GM19099 (cell line): ENCODE results near the gene SSR4.

ENCODE experiments used
- POLR2A ChIP-seq: IDR thresholded peaks from 3 replicates; pipeline ENCODE4 v1.6.1; 2011; ENCODE audit warnings: low read depth; ENCODE audit not compliant: insufficient read length; ENCODE audit errors: extremely low read depth

SSR4 gene

DNA sequence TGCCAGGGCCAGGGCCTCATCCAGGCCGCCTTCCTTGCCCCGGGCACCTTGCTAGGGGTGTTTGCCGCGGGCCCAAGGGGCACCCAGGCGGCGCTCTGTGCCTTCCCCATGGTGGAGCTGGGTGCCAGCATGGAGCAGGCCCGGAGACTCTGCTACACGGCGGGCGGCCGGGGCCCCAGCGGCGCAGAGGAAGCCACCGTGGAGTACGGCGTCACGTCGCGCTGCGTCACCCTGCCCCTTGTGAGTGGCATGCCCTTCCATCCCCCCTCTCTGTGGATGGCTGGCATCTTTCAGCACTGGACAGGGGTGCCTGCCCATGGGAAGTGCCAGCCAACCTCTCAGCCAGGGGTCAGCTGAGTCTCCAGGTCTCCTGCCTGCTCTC is 26.8 kb upstream of the SSR4 start:
- TF ChIP-seq POLR2A: no peak

DNA sequence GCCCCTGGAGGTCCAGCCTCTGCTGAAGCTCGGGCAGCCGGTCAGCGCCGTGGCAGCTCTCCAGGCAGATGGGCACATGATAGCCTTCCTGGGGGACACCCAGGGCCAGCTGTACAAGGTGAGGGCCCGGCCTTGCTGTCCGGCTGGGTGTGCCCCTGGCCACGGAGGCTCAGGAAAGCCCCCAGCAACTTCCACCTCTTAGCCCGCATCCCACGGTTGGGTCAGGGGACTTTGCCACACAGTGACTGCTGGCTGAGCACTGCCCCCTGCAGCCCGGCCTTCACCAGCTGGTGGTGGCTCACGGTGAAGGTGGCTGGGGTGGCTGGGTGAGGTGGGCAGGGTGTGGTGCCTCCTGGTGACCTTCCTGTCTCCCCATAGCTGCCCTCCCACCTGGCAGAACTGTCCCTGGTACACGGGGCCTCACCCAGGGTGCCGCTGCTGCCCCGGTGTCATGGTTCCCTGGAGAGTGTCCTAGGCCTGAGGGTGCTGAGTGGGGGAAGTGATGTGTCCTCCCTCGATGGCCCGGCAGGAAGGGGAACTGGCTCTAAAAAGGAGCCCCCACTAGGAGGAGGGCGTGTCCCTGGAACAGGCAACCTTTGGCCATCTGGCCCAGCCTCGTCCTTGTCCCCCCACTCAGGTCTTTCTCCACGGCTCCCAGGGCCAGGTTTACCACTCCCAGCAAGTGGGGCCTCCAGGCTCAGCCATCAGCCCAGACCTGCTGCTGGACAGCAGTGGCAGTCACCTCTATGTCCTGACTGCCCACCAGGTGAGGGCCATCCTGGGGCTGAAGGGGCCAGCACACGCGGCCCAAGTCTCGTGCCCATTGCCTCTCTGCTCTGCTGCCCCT is 25.9 kb upstream of the SSR4 start:
- no peak for TF ChIP-seq POLR2A

DNA sequence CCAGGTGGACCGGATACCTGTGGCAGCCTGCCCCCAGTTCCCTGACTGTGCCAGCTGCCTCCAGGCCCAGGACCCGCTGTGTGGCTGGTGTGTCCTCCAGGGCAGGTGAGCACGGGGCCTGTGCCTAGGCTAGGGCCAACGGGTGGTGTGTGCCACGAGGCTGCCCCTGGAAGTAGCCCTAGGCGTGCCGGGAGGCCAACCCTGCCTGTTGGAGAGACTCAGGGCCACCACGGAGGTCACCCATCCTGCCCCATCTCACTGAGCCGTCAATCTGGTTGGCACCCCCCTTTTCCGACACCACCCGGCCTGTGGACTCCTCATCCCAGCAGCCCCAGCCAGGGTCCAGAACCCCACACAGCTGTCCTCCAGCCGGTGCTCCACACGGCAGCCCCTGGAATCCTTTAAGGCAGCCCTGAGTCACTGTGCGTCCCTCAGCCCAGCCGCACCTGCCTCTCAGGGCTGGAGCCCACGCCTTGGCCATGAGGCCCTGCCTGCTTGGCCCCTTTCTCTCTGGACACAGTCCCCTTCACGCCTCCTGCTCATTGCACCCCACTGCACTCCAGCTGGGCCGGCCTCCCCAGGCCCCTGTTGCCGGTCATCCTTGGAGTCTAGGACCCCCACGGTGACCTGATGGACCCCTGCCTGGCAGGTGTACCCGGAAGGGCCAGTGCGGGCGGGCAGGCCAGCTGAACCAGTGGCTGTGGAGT is 25.2 kb upstream of the SSR4 start:
- no peak for TF ChIP-seq POLR2A

DNA sequence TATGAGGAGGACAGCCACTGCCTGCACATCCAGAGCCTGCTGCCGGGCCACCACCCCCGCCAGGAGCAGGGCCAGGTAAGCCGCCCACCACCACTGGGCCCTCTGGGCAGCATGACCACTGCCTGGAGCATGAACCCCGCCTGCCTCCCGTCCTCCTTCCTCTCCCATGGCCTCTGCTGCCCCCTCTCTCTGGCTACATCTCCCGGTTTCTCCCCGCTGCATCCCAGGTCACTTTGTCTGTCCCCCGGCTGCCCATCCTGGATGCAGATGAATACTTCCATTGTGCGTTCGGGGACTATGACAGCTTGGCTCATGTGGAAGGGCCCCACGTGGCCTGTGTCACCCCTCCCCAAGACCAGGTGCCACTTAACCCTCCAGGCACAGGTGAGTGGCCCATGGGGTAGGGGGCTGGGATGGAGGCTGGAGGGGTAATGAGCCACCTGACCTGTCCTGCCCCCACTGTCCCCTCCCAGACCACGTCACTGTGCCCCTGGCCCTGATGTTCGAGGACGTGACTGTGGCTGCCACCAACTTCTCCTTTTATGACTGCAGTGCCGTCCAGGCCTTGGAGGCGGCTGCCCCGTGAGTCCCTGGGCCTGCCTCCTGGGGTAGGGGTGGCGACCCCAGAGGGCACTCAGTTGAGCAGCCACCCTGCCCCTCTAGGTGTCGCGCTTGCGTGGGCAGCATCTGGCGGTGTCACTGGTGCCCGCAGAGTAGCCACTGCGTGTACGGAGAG is 24.4 kb upstream of the SSR4 start:
- no peak for TF ChIP-seq POLR2A

DNA sequence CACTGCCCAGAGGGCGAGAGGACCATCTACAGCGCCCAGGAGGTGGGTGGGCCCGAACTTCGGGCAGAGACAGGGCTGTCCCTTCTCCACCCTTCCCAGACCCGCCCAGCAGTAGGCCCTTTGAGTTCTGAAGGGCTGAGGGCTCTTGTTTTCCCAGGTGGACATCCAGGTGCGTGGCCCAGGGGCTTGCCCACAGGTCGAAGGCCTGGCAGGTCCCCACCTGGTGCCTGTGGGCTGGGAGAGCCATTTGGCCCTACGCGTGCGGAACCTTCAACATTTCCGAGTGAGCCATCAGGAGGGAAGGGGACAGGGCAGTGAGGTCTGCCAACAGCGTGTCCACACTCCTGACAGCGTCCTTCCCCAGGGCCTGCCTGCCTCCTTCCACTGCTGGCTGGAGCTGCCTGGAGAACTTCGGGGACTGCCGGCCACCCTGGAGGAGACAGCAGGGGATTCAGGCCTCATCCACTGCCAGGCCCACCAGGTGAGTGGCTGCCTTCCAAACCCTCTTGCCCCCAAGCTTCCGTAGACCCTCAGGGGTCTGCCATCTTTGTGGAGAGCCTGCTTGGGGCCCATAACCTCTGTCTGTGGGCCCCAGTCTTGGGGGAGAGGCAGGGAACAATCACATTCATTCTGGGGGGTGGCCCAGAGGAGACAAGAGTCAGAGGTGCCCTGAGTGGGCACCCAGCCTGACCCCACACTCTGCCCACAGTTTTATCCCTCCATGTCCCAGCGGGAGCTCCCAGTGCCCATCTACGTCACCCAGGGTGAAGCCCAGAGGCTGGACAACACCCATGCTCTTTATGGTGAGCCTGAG is 23.7 kb upstream of the SSR4 start:
- TF ChIP-seq POLR2A: no peak

DNA sequence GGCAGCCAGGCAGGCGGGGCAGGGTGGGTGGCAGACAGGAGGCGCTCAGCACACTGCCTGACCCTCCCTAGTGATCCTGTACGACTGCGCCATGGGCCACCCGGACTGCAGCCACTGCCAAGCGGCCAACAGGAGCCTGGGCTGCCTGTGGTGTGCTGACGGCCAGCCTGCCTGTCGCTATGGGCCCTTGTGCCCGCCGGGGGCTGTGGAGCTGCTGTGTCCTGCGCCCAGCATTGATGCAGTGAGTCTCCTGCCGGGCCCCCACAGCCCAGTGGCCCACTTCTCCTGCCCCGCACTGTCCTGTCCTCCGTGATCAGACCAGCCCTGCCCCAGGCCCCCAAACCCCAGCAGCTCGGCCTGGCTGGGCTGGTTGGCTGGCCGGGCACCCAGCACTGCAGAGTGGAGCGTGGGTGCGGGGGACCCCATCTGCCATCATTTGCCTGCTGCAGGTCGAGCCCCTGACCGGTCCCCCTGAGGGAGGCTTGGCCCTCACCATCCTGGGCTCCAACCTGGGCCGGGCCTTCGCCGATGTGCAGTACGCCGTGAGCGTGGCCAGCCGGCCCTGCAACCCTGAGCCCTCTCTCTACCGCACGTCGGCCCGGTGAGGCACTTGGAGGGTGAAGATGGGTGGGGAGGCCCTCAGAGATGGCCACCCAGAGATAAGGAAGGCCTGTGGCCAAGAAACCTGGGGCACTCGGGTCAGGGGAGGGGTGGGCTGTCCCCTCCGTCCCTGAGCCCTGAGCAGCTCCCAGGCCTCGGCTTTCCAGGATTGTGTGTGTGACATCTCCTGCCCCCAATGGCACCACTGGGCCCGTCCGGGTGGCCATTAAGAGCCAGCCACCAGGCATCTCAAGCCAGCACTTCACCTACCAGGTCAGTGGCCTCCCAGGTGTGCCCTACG is 22.8 kb upstream of the SSR4 start:
- no peak for TF ChIP-seq POLR2A

DNA sequence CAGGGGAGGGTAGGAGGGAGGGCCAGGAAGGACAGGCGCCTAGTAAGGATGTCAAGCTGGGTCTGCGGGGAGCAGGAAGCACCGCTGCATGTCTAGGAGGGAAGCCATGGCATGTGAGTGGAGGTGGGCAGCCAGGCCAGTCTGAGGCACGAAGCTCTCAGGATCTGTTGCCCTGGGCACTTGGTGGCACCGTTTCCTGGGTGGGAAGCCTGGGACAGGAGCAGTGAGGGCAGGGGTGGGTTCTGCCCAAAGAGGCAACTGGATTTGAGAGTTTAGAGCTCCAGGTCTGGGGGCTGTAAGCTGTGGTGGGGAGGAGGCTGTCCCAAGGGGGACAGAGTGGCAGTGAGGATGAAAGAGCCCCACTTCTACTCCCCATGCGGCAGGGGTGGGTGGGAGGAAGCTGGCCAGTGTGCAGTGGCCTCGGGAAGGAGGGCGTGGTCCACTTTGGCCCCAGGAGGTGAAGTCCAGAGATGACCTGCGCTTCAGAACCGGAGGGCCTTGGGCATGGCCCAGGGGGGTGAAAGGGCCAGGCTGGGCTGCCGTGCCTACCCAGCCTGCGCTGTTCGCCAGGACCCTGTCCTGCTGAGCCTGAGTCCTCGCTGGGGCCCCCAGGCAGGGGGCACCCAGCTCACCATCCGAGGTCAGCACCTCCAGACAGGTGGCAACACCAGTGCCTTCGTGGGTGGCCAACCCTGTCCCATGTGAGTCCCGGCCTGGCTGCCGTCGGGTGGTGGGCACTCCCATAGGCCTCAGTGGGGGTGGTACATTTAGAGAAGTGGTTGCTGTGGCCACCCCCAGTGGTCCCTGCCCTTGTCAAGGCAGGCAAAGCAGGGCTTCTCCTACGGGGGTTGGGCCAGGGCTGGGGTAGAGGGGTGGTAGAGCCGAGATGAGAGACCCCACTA is 21.9 kb upstream of the SSR4 start:
- TF ChIP-seq POLR2A: no peak

- no peak for TF ChIP-seq POLR2A
These were observed 21.3 kb upstream of the SSR4 start for GRCh38 chrX:153773218-153773611.

GRCh38 chrX:153773741-153774575 is 20.5 kb upstream of the SSR4 start:
- TF ChIP-seq POLR2A: no peak

DNA sequence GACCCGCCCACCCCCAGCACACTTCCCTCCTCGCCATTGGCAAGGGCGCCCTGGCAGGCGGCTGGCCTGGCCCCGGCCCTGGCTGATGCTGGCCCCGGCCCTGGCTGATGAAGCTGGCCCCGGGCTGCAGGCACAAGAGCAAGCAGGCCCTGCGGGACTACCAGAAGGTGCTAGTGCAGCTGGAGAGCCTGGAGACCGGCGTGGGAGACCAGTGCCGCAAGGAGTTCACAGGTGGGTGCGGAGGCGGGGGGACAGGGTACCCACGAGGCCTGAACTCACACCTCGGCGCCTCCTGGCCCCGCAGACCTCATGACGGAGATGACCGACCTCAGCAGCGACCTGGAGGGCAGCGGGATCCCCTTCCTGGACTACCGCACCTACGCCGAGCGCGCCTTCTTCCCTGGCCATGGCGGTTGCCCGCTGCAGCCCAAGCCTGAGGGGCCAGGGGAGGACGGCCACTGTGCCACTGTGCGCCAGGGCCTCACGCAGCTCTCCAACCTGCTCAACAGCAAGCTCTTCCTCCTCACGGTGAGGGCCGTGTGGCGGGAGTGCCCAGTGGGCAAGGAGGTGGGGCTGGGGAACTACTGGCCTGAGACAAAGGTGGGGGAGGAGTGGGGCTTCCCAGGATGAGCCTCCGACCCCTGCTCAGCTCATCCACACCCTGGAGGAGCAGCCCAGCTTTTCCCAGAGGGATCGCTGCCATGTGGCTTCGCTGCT is 19.7 kb upstream of the SSR4 start:
- no peak for TF ChIP-seq POLR2A

DNA sequence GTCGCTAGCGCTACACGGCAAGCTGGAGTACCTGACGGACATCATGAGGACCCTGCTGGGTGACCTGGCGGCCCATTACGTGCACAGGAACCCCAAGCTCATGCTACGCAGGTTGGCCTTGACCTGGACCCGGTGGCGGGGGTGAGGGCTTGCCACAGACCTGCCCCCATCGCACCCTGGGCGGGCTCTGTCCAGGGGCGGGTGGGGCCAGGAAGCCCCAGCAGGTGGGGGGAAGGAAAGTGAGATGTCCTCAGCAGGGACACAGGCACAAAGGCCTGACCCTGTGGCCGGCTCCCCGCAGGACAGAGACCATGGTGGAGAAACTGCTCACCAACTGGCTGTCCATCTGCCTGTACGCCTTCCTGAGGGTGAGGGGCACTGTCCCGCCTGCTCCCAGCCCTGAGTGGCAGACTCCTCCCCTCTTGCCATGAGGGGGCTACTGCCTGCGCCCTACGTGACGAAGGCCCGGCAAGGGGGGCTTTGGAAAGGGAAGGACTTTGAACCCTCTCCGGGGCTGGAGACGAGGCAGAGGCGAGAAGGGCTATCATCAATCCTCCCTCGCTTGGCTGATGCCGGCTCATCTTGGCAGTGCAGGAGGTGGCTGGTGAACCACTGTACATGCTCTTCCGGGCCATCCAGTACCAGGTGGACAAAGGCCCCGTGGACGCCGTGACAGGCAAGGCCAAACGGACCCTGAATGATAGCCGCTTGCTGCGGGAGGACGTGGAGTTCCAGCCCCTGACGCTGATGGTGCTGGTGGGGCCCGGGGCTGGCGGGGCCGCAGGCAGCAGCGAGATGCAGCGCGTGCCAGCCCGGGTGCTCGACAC is 19.0 kb upstream of the SSR4 start:
- TF ChIP-seq POLR2A: no peak

DNA sequence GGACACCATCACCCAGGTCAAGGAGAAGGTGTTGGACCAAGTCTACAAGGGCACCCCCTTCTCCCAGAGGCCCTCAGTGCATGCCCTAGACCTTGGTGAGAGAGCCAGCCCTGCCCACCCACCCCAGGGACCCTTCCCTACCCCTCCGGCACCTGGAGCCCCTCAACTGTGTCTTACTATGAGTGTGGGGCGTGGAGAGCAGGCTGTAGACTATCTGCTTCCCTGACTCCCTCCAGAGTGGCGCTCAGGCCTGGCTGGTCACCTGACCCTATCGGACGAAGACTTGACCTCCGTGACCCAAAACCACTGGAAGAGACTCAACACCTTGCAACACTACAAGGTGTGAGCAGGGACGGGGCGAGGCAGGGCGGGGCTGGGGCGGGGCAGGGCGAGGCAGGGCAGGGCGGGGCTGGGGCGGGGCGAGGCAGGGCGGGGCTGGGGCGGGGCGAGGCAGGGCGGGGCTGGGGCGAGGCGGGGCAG is 18.3 kb upstream of the SSR4 start:
- TF ChIP-seq POLR2A: no peak
